ELF-1 (cell line): ENCODE results near the gene SLC5A3.
A peak's percentile ranks its signal among the peaks of the same experiment; 100 is the strongest.

ENCODE experiments used
- DNase-seq: peaks from one replicate; pipeline ENCODE4 v3.0.0-alpha.2; 2016; ENCODE audit warnings: low read depth, low spot score

The SLC5A3 gene

GRCh38 chr21:34073032-34073748, at the start of gene SLC5A3, which contains the start of gene MRPS6:
Gene SLC5A3 (plus strand): TSS chr21:34073578. CDS start chr21:34095199, 21,621 bp downstream.
Gene MRPS6 (plus strand): TSS chr21:34073578. CDS start chr21:34073701, 123 bp downstream.
- DNase-seq: peak; percentile 93

- DNase-seq: no peak
Observed at GRCh38 chr21:34023691-34024373, 49.5 kb upstream of the SLC5A3 start.

- DNase-seq: no peak
Observed at GRCh38 chr21:34024374-34024693, 49.0 kb upstream of the SLC5A3 start.

GRCh38 chr21:34027721-34028461, 45.5 kb upstream of the SLC5A3 start:
- no peak for DNase-seq

GRCh38 chr21:34029743-34030528, 43.4 kb upstream of the SLC5A3 start:
- peak; percentile 84 for DNase-seq

GRCh38 chr21:34031835-34032370, 41.5 kb upstream of the SLC5A3 start:
- no peak for DNase-seq

GRCh38 chr21:34034369-34035014, 38.9 kb upstream of the SLC5A3 start:
- DNase-seq: no peak

- no peak for DNase-seq
Observed at GRCh38 chr21:34035619-34036354, 37.6 kb upstream of the SLC5A3 start.

GRCh38 chr21:34037009-34037795, 36.2 kb upstream of the SLC5A3 start:
- no peak for DNase-seq

- no peak for DNase-seq
Observed at GRCh38 chr21:34039678-34040382, 33.5 kb upstream of the SLC5A3 start.

- DNase-seq: no peak
Observed at GRCh38 chr21:34042735-34043134, 30.6 kb upstream of the SLC5A3 start.

GRCh38 chr21:34043333-34043732, 30.0 kb upstream of the SLC5A3 start:
- no peak for DNase-seq

GRCh38 chr21:34046917-34047316, 26.5 kb upstream of the SLC5A3 start:
- no peak for DNase-seq

- no peak for DNase-seq
Observed at GRCh38 chr21:34047835-34048234, 25.5 kb upstream of the SLC5A3 start.

- DNase-seq: no peak
Observed at GRCh38 chr21:34052171-34052570, 21.2 kb upstream of the SLC5A3 start.

GRCh38 chr21:34054259-34054658, 19.1 kb upstream of the SLC5A3 start:
- no peak for DNase-seq

- DNase-seq: no peak
Observed at GRCh38 chr21:34055615-34056014, 17.8 kb upstream of the SLC5A3 start.

- DNase-seq: no peak
Observed at GRCh38 chr21:34061983-34062382, 11.4 kb upstream of the SLC5A3 start.

- DNase-seq: no peak
Observed at GRCh38 chr21:34065027-34065426, 8.4 kb upstream of the SLC5A3 start.
